ENCODE results near the gene ZNF474.

GRCh38 chr5:122119205-122119604, 10.1 kb upstream of the ZNF474 start:
- TF ChIP-seq CTCF (conservative IDR thresholded peaks at IDR 0.05 in 1 of 2, IDR thresholded peaks at IDR 0.05 in 1 of 2; ENCODE audit: extremely low read depth in 1 of 2, insufficient read depth in 1 of 2, low read depth in 1 of 2, low read length in 2 of 2) (no peak), EZH2 (IDR thresholded peaks at IDR 0.05; ENCODE audit: borderline replicate concordance, low read length) (no peak)
